Peyer's patch (tissue), 4 donors: ENCODE measurements around the gene SLC35D3. TPM values are rescaled to one million over a fixed set of nuclear protein-coding genes. Genes with fewer than 3 reads are reported as not detected.
"Not testable (repeated sequence)": the region's sequence is repeated elsewhere in the genome, so short reads cannot be mapped to it uniquely, and the experiment has no call there.

Experiments
- DNase-seq, 3 donors: peaks; one replicate each; pipeline ENCODE4 v3.0.0-alpha.2; 2017 to 2019
- H3K27ac ChIP-seq, 4 donors: fragments of 200-600 bp; sonication (generic); one replicate each; pipeline ENCODE4 v1.5.1; 2016 to 2019
- H3K27me3 ChIP-seq, 2 donors: fragments of 200-600 bp; sonication (generic); one replicate each; pipeline ENCODE4 v1.5.1; 2019
- H3K36me3 ChIP-seq, 3 donors: fragments of 200-600 bp; sonication (generic); one replicate each; pipeline ENCODE4 v1.5.1; 2016 to 2019
- H3K4me1 ChIP-seq, 4 donors: fragments of 200-600 bp; sonication (generic); one replicate each; pipeline ENCODE4 v1.5.1; 2016 to 2019
- H3K4me3 ChIP-seq, 4 donors: fragments of 200-600 bp; sonication (generic); 1 replicate in 3 of 4; 2 replicates in 1 of 4; pipeline ENCODE4 v1.5.1; 2016 to 2019; ENCODE audit warnings: mild to moderate bottlenecking in 1 of 4
- H3K9me3 ChIP-seq, 4 donors: fragments of 200-600 bp; sonication (generic); one replicate each; pipeline ENCODE4 v1.5.1; 2016 to 2019; ENCODE audit warnings: mild to moderate bottlenecking in 1 of 4
- POLR2A ChIP-seq, 2 donors: fragments of 450-650 bp; IDR thresholded peaks; one replicate each; pipeline ENCODE4 v1.5.1; 2017; ENCODE audit warnings: antibody characterized with exemption in 2 of 2, mild to moderate bottlenecking in 2 of 2, moderate library complexity in 2 of 2
- total RNA-seq, 4 donors: library from RNA; depleted of rRNA; stranded (reverse); fragments of >200 nt; gene quantifications; one replicate each; pipeline ENCODE4 v1.1.0, GENCODE V29; 2016
- TF ChIP-seq, protein P1 (sequence below), 6 experiments: fragments of 450-650 bp in 4 of 6; fragments of 200-600 bp in 2 of 6; sonication (generic) in 1 of 6; IDR thresholded peaks; one replicate each; pipeline ENCODE4 v1.5.1; 2017 to 2019; ENCODE audit warnings: antibody characterized with exemption in 6 of 6, mild to moderate bottlenecking in 3 of 6, moderate library complexity in 1 of 6

The SLC35D3 gene
- total RNA-seq, 4 donors from 2014 or later = 0.47 TPM; not detected in 3

DNA sequence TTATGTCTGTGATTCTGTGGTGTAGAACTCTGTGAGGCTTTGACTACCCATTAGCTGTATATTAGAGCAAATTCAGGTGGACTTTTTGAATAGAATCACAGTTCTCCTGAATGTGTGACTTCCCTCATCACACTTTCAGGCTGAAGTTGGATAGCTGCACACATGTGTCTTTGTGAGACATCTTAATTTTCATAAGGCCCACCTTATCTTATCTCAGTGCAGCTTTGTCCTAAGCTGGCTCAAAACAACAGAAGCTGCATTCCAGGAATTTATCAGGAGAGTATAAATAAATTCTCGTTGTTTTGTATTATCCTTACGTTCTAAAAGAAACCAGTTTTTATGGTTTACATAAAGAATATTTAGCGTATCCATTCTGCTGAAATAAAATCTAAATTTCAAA lies 26.2 kb upstream of the SLC35D3 start:
- Histone ChIP-seq H3K4me1 (no peaks in the 10 kb centered on the region), H3K36me3 (peaks cover 0 to 14% (median 0%) of the 10 kb centered on the region in 3 donors), H3K27ac (no peak overlapping the region), H3K27me3 (no peaks in the 10 kb centered on the region), H3K9me3 (no peaks in the 10 kb centered on the region), H3K4me3 (no peak overlapping the region)
- DNase-seq = no peak
- TF ChIP-seq, protein P1, sequence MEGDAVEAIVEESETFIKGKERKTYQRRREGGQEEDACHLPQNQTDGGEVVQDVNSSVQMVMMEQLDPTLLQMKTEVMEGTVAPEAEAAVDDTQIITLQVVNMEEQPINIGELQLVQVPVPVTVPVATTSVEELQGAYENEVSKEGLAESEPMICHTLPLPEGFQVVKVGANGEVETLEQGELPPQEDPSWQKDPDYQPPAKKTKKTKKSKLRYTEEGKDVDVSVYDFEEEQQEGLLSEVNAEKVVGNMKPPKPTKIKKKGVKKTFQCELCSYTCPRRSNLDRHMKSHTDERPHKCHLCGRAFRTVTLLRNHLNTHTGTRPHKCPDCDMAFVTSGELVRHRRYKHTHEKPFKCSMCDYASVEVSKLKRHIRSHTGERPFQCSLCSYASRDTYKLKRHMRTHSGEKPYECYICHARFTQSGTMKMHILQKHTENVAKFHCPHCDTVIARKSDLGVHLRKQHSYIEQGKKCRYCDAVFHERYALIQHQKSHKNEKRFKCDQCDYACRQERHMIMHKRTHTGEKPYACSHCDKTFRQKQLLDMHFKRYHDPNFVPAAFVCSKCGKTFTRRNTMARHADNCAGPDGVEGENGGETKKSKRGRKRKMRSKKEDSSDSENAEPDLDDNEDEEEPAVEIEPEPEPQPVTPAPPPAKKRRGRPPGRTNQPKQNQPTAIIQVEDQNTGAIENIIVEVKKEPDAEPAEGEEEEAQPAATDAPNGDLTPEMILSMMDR (IDR thresholded peaks at IDR 0.05) = no peak

DNA sequence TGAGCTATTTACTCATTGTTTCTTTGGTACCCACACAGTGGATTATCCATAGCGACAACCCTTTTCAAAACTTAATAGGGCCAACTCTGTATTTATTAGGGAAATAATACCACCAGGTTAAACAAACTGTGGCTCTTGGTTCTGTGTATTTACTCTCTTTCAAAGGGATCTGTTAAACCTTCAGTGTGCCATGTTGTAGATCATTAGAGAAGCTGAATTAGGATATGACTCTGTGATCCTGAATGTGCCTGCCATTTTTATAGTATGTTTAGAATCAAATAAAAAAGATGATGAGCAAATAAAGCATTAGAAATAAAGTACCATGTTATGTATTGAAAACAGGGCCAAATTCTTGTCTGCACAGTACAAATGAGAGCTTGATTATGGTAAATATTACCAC lies 25.0 kb upstream of the SLC35D3 start:
- no peak overlapping the region for H3K4me3 ChIP-seq
- no peak for DNase-seq
- TF ChIP-seq, protein P1 (IDR thresholded peaks at IDR 0.05) = no peak
- TF ChIP-seq POLR2A (IDR thresholded peaks at IDR 0.05) = no peak
- H3K27ac ChIP-seq = no peak overlapping the region
- H3K4me1 ChIP-seq = no peaks in the 10 kb centered on the region
- peaks cover 0 to 14% (median 0%) of the 10 kb centered on the region in 3 donors for H3K36me3 ChIP-seq
- no peaks in the 10 kb centered on the region for H3K9me3 ChIP-seq
- no peaks in the 10 kb centered on the region for H3K27me3 ChIP-seq

DNA sequence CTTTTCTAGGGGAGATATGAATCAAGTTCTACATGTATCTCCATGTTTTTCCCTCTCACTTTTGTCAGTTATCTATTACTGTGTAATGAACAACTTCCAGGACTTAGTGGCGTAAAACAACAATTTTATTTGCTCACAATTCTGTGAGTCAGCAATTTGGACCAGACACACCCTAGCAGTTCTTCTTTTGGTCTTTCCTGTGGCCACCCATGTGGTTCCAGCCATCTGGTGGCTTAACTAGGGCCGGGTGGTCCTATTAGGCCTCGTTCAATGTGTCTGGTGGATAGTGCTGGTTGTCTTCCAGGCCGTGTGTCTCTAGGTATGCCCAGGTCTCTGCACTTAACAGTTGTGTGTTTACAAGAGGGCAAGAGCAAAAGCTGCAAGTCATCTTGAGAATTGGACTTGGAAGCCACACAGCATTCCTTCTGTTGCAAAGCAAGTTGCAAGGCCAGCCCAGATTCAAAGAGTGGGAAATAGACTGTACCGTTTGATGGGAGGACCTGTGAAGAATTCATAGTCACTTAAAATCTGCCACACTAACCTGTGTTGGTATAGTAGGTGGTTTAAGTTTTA lies 20.8 kb upstream of the SLC35D3 start:
- Histone ChIP-seq H3K27ac (no peak overlapping the region), H3K4me1 (no peaks in the 10 kb centered on the region), H3K9me3 (no peaks in the 10 kb centered on the region), H3K27me3 (no peaks in the 10 kb centered on the region), H3K4me3 (no peak overlapping the region), H3K36me3 (peaks cover 0 to 23% (median 0%) of the 10 kb centered on the region in 3 donors)
- TF ChIP-seq, protein P1 (IDR thresholded peaks at IDR 0.05) = no peak
- no peak for TF ChIP-seq POLR2A (IDR thresholded peaks at IDR 0.05)
- DNase-seq = no peak

DNA sequence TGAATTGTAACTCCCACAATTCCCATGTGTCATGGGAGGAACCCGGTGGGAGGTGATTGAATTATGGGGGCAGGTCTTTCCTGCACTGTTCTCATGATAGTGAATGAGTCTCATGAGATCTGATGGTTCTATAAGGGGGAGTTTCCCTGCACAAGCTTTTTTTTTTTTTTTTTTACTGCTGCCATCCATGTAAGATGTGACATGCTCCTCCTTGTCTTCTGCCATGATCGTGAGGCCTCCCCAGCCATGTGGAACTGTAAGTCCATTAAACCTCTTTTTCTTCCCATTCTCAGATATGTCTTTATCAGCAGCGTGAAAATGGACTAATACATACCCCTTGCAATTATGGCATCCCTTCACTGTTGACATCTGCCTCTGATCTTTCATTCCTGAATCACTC lies 17.6 kb upstream of the SLC35D3 start:
- DNase-seq, H3K27me3 ChIP-seq, H3K9me3 ChIP-seq, H3K27ac ChIP-seq, H3K4me1 ChIP-seq, H3K4me3 ChIP-seq: not testable (repeated sequence)
- H3K36me3 ChIP-seq = peaks cover 0 to 16% (median 0%) of the 10 kb centered on the region in 3 donors

DNA sequence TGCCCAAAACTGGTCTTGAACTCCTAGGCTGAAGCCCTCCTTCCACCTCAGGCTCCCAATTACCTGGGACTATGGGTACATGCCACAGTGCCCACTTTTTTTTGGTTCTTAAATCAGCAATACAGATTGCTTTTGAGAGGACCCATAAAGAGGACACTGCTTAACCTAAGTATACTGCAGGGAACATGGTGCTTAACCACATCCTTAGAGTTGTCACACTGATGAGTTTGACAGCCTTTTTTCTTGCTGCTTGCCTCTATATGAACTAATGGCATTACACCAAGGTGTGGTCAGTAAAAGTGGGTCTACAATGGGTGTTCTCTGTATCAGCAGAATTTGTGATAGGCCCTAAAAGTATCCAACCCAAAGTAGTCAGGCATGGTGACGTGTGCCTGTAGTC lies 7.2 kb upstream of the SLC35D3 start:
- no peaks in the 10 kb centered on the region for H3K9me3 ChIP-seq

DNA sequence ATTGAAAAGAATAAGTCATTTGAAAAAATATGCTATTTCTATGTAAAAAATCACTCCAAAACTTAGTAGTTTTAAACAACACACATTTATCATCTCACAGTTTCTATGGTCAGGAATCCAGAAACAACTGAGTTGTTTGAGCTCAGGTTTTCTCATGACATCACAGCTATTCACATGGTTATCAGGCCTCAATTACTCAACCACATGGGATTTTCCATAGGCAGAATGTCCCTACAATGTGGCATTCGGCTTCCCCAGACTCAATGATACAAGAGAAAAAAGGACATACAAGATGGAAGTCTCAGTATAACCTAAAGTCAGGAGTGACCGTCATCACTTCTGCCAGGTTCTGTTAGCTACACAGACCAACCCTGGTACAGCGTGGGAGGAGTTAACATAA lies 3.4 kb upstream of the SLC35D3 start:
- Histone ChIP-seq H3K9me3 (no peaks in the 10 kb centered on the region), H3K4me3 (no peak overlapping the region), H3K36me3 (no peaks in the 10 kb centered on the region), H3K27ac (no peak overlapping the region), H3K4me1 (peaks cover 7 to 36% (median 24%) of the 10 kb centered on the region in 4 donors), H3K27me3 (peaks cover 0 to 22% of the 10 kb centered on the region in 2 donors)
- DNase-seq = no peak
- TF ChIP-seq POLR2A (IDR thresholded peaks at IDR 0.05) = no peak
- TF ChIP-seq, protein P1 (IDR thresholded peaks at IDR 0.05) = no peak

More for the DNA sequence above, 7.2 kb upstream of the SLC35D3 start:
- no peak overlapping the region for H3K4me3 ChIP-seq
- no peaks in the 10 kb centered on the region for H3K36me3 ChIP-seq
- no peak overlapping the region for H3K27ac ChIP-seq
- H3K27me3 ChIP-seq = no peaks in the 10 kb centered on the region
- no peak for TF ChIP-seq POLR2A (IDR thresholded peaks at IDR 0.05)
- TF ChIP-seq, protein P1 (IDR thresholded peaks at IDR 0.05) = no peak
- no peak for DNase-seq
- no peaks in the 10 kb centered on the region for H3K4me1 ChIP-seq
